Neural progenitor cell (in vitro differentiated cells): Measurements from ENCODE around the gene DDX17. TPM values are rescaled to one million over a fixed set of nuclear protein-coding genes. Genes with fewer than 3 reads are reported as not detected.

Experiments
- DNase-seq: peaks from one replicate; pipeline ENCODE4 v3.0.0-alpha.2; 2016; ENCODE audit warnings: low spot score
- H2AFZ ChIP-seq: fragments of 200-600 bp; sonication (generic); replicated peaks from 2 replicates; pipeline ENCODE4 v1.6.1; 2016; ENCODE audit warnings: antibody characterized with exemption
- H3F3A ChIP-seq: fragments of 200-600 bp; sonication (generic); 2 replicates; pipeline ENCODE4 v1.6.1; 2016; ENCODE audit warnings: antibody characterized with exemption, low read depth
- H3K27ac ChIP-seq: fragments of 200-600 bp; sonication (generic); 2 replicates; pipeline ENCODE4 v1.5.1; 2016; ENCODE audit warnings: mild to moderate bottlenecking
- H3K27me3 ChIP-seq: fragments of 200-600 bp; sonication (generic); 2 replicates; pipeline ENCODE4 v1.6.1; 2016; ENCODE audit warnings: mild to moderate bottlenecking, moderate library complexity
- H3K36me3 ChIP-seq: fragments of 200-600 bp; sonication (generic); 2 replicates; pipeline ENCODE4 v1.5.1; 2016
- H3K4me1 ChIP-seq: fragments of 200-600 bp; sonication (generic); 2 replicates; pipeline ENCODE4 v1.6.1; 2016; ENCODE audit warnings: mixed run types
- H3K4me2 ChIP-seq: fragments of 200-600 bp; sonication (generic); 2 replicates; pipeline ENCODE4 v1.6.1; 2016
- H3K4me3 ChIP-seq: fragments of 200-600 bp; sonication (generic); 2 replicates; pipeline ENCODE4 v1.5.1; 2016
- H3K79me2 ChIP-seq: fragments of 200-600 bp; sonication (generic); 2 replicates; pipeline ENCODE4 v1.6.1; 2016; ENCODE audit warnings: low read depth
- H3K9ac ChIP-seq: fragments of 200-600 bp; sonication (generic); 2 replicates; pipeline ENCODE4 v1.6.1; 2016
- H3K9me3 ChIP-seq: fragments of 200-600 bp; sonication (generic); 2 replicates; pipeline ENCODE4 v1.5.1; 2016; ENCODE audit warnings: low read depth
- H4K20me1 ChIP-seq: fragments of 200-600 bp; sonication (generic); 2 replicates; pipeline ENCODE4 v1.6.1; 2016; ENCODE audit warnings: low read depth
- H3K27ac Mint-ChIP-seq: 3 replicates; pipeline ENCODE4 v1.8.0; 2021; ENCODE audit warnings: mixed read lengths
- H3K27me3 Mint-ChIP-seq: 2 replicates; pipeline ENCODE4 v1.8.0; 2022; ENCODE audit warnings: low read depth, mild to moderate bottlenecking, inconsistent platforms, moderate library complexity, mixed read lengths; ENCODE audit not compliant: insufficient read depth
- H3K36me3 Mint-ChIP-seq: 3 replicates; pipeline ENCODE4 v1.8.0; 2021; ENCODE audit warnings: mixed read lengths
- H3K4me1 Mint-ChIP-seq: 3 replicates; pipeline ENCODE4 v1.8.0; 2021; ENCODE audit warnings: mixed read lengths
- H3K4me3 Mint-ChIP-seq: 3 replicates; pipeline ENCODE4 v1.8.0; 2021; ENCODE audit warnings: mild to moderate bottlenecking, moderate library complexity, mixed read lengths
- H3K9me3 Mint-ChIP-seq: 3 replicates; pipeline ENCODE4 v1.8.0; 2020; ENCODE audit warnings: mixed read lengths
- EZH2 ChIP-seq: fragments of 200-600 bp; sonication (generic); IDR thresholded peaks from 2 replicates; pipeline ENCODE4 v1.6.1; 2017; ENCODE audit warnings: antibody characterized with exemption, mild to moderate bottlenecking, moderate library complexity
- EZH2phosphoT487 ChIP-seq: fragments of 200-600 bp; sonication (generic); IDR thresholded peaks from 2 replicates; pipeline ENCODE4 v1.6.1; 2017; ENCODE audit warnings: antibody characterized with exemption
- total RNA-seq: library from RNA; depleted of rRNA; stranded (reverse); fragments of >200 nt; gene quantifications from 2 replicates; pipeline ENCODE4 v1.2.3, GENCODE V29; 2015; ENCODE audit warnings: low replicate concordance
- TF ChIP-seq, protein P1 (sequence below): fragments of 200-600 bp; sonication (generic); IDR thresholded peaks from 2 replicates; pipeline ENCODE4 v1.5.1; 2017; ENCODE audit warnings: antibody characterized with exemption, mild to moderate bottlenecking

DDX17 gene
- total RNA-seq, 1 donor from 2014 or later, result 621 TPM

DNA sequence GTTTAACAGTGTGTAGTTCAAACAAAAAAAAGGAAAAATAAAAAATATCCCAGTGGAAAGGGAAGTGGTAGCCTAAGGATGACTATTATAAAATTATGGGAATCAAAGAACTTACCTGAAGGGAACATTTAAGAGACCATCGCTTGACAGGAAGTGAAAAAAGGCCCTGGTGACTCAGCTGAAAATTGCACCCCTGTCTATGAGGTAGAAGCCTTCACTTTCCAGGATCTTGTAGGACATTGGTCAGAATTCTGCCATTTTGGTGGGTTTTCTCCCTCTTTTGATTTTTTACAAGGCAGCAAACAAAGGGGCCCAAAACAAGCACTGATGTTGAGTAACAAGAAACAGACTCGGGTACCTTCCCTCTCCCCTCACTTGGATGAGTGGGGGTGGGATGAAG, 15.6 kb downstream of the DDX17 start:
- no peak overlapping the region for H2AFZ ChIP-seq
- H3K27ac ChIP-seq, result peak overlapping the region; percentile 23
- no peak overlapping the region for H3K9ac ChIP-seq
- Mint-ChIP-seq H3K9me3 (no peaks in the 10 kb centered on the region), H3K27me3 (peaks cover 2% of the 10 kb centered on the region), H3K36me3 (peaks cover 64% of the 10 kb centered on the region), H3K27ac (no peak overlapping the region), H3K4me1 (peaks cover 6% of the 10 kb centered on the region), H3K4me3 (no peak overlapping the region)
- DNase-seq, result no peak
- H3K79me2 ChIP-seq, result peaks cover 71% of the 10 kb centered on the region
- TF ChIP-seq, protein P1, sequence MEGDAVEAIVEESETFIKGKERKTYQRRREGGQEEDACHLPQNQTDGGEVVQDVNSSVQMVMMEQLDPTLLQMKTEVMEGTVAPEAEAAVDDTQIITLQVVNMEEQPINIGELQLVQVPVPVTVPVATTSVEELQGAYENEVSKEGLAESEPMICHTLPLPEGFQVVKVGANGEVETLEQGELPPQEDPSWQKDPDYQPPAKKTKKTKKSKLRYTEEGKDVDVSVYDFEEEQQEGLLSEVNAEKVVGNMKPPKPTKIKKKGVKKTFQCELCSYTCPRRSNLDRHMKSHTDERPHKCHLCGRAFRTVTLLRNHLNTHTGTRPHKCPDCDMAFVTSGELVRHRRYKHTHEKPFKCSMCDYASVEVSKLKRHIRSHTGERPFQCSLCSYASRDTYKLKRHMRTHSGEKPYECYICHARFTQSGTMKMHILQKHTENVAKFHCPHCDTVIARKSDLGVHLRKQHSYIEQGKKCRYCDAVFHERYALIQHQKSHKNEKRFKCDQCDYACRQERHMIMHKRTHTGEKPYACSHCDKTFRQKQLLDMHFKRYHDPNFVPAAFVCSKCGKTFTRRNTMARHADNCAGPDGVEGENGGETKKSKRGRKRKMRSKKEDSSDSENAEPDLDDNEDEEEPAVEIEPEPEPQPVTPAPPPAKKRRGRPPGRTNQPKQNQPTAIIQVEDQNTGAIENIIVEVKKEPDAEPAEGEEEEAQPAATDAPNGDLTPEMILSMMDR, result no peak
- TF ChIP-seq EZH2phosphoT487 (no peak), EZH2 (no peak)
- no peaks in the 10 kb centered on the region for H3K27me3 ChIP-seq
- peaks cover 65% of the 10 kb centered on the region for H3K36me3 ChIP-seq
- H3K4me3 ChIP-seq, result no peak overlapping the region
- H3K4me1 ChIP-seq, result no peaks in the 10 kb centered on the region
- no peak overlapping the region for H3K4me2 ChIP-seq
- H3K9me3 ChIP-seq, result no peaks in the 10 kb centered on the region
- H4K20me1 ChIP-seq, result peaks cover 90% of the 10 kb centered on the region
- peaks cover 98% of the 10 kb centered on the region for H3F3A ChIP-seq

DNA sequence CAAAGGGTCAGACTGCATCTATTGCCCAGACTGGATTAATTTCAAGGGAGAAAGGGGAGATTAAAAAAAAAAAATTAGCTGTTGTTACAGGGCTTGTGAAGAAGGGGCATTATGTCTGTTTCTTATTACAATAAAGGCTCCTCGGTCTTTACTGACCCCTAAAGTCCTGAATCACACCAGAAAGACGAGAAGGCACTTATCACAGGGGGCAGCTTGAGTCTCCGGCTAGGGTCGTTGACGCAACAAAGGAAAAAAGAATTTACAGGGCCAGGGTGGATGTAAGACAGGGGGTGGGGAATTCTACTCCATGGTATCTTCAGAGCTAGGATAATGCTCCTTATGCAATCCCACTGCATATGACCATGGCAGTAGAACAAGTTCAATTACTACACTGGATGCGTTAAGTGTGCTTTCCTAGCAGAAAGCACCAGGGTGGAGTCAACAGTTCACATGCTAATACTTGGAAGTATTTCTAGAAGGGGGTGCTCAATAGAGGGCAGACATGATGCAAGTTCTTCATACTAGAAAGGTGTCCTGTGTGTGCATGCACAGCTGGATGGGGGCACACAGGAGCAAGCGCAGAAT, 16.5 kb downstream of the DDX17 start:
- TF ChIP-seq EZH2phosphoT487 (no peak), EZH2 (no peak)
- TF ChIP-seq, protein P1, result no peak
- DNase-seq, result no peak
- Mint-ChIP-seq H3K27me3 (peaks cover 2% of the 10 kb centered on the region), H3K27ac (peak overlapping the region; percentile 8), H3K4me1 (peaks cover 6% of the 10 kb centered on the region), H3K9me3 (no peaks in the 10 kb centered on the region), H3K4me3 (no peak overlapping the region), H3K36me3 (peaks cover 64% of the 10 kb centered on the region)
- no peak overlapping the region for H3K9ac ChIP-seq
- peaks cover 64% of the 10 kb centered on the region for H3K79me2 ChIP-seq
- H4K20me1 ChIP-seq, result peaks cover 82% of the 10 kb centered on the region
- H3K27me3 ChIP-seq, result no peaks in the 10 kb centered on the region
- H3K27ac ChIP-seq, result peak overlapping the region; percentile 42
- H3K4me1 ChIP-seq, result no peaks in the 10 kb centered on the region
- H3K4me3 ChIP-seq, result no peak overlapping the region
- no peak overlapping the region for H3K4me2 ChIP-seq
- no peaks in the 10 kb centered on the region for H3K9me3 ChIP-seq
- peaks cover 100% of the 10 kb centered on the region for H3F3A ChIP-seq
- no peak overlapping the region for H2AFZ ChIP-seq
- H3K36me3 ChIP-seq, result peaks cover 68% of the 10 kb centered on the region

GRCh38 chr22:38489142-38489541, 17.0 kb downstream of the DDX17 start:
- Mint-ChIP-seq H3K4me3 (no peak overlapping the region), H3K9me3 (no peaks in the 10 kb centered on the region), H3K27ac (no peak overlapping the region), H3K36me3 (peaks cover 64% of the 10 kb centered on the region), H3K4me1 (peaks cover 6% of the 10 kb centered on the region), H3K27me3 (peaks cover 2% of the 10 kb centered on the region)
- no peak overlapping the region for H3K4me3 ChIP-seq
- TF ChIP-seq EZH2phosphoT487, result no peak
- DNase-seq, result no peak
- peaks cover 68% of the 10 kb centered on the region for H3K36me3 ChIP-seq
- peak overlapping the region; percentile 14 for H3K9ac ChIP-seq
- H3K27me3 ChIP-seq, result no peaks in the 10 kb centered on the region
- H3K79me2 ChIP-seq, result peaks cover 59% of the 10 kb centered on the region
- no peaks in the 10 kb centered on the region for H3K4me1 ChIP-seq
- H3F3A ChIP-seq, result peaks cover 100% of the 10 kb centered on the region
- H3K27ac ChIP-seq, result peak overlapping the region; percentile 42
- no peak overlapping the region for H3K4me2 ChIP-seq
- no peaks in the 10 kb centered on the region for H3K9me3 ChIP-seq
- no peak overlapping the region for H2AFZ ChIP-seq
- H4K20me1 ChIP-seq, result peaks cover 77% of the 10 kb centered on the region

- Mint-ChIP-seq H3K4me3 (no peak overlapping the region), H3K27ac (no peak overlapping the region), H3K4me1 (peaks cover 6% of the 10 kb centered on the region), H3K36me3 (peaks cover 67% of the 10 kb centered on the region), H3K9me3 (no peaks in the 10 kb centered on the region), H3K27me3 (peaks cover 2% of the 10 kb centered on the region)
- Histone ChIP-seq H3K79me2 (peaks cover 47% of the 10 kb centered on the region), H3K4me3 (no peak overlapping the region), H3K27ac (peak overlapping the region; percentile 63), H3F3A (peaks cover 100% of the 10 kb centered on the region), H4K20me1 (peaks cover 76% of the 10 kb centered on the region), H3K9me3 (no peaks in the 10 kb centered on the region), H3K36me3 (peaks cover 60% of the 10 kb centered on the region), H3K4me2 (no peak overlapping the region), H3K27me3 (no peaks in the 10 kb centered on the region), H3K9ac (no peak overlapping the region), H2AFZ (no peak overlapping the region), H3K4me1 (no peaks in the 10 kb centered on the region)
- TF ChIP-seq, protein P1, result no peak
- TF ChIP-seq EZH2 (no peak), EZH2phosphoT487 (no peak)
- no peak for DNase-seq
Observed at GRCh38 chr22:38487946-38488345, 18.2 kb downstream of the DDX17 start.
